Measurements from ENCODE around the gene ATG4A. TPM values are rescaled to one million over a fixed set of nuclear protein-coding genes. Genes with fewer than 3 reads are reported as not detected.

Gene ATG4A
- total and polyA plus RNA-seq, 4 donors = 10.5 to 14.9 (median 12.8) TPM

- no CpG with 5 or more reads among the region's 4 CpGs for WGBS (ENCODE audit: insufficient coverage)
- Histone ChIP-seq H3K4me3 (ENCODE audit: low read depth, low read length) (no peak overlapping the region), H3K9me3 (ENCODE audit: control insufficient read depth, insufficient read depth, low read length) (no peaks in the 10 kb centered on the region), H3K27me3 (ENCODE audit: control insufficient read depth, insufficient read depth, low read length) (peaks cover 11% of the 10 kb centered on the region), H3K36me3 (ENCODE audit: control insufficient read depth, insufficient read depth, low read length) (no peaks in the 10 kb centered on the region), H3K4me1 (ENCODE audit: control insufficient read depth, insufficient read depth, low read length) (no peaks in the 10 kb centered on the region), H3K27ac (ENCODE audit: low read depth, low read length) (no peak overlapping the region)
- DNase-seq (ENCODE audit: low read depth in 4 of 6, low spot score in 6 of 6) = no peak
These were observed 20.7 kb upstream of the ATG4A start for GRCh38 chrX:108070891-108071290.

- no CpG with 5 or more reads among the region's 1 CpG for WGBS (ENCODE audit: insufficient coverage)
- H3K9me3 ChIP-seq (ENCODE audit: control insufficient read depth, insufficient read depth, low read length) = no peaks in the 10 kb centered on the region
These were observed 20.0 kb upstream of the ATG4A start for GRCh38 chrX:108071578-108071977.

DNA sequence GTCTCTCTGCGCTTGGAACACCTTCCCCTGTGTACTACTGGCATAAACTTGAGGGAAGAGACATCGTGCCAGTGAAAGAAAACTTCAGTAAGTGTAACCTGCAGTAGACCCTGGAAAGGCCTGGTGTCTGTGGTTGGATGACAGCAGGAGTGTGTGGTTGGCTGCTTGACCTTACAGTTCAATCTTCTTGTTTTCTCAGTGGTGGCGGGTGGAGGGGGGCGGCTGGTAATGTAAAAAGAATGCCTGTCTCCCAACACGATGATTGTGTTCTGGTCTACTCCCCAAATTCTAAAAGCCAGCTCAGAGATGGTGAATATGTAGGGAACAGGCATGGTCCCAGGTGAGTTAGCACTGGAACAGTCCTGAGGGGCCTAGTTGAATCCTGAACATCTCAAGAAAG lies 18.8 kb upstream of the ATG4A start:
- H3K27me3 ChIP-seq (ENCODE audit: control insufficient read depth, insufficient read depth, low read length) = peaks cover 10% of the 10 kb centered on the region
- WGBS (ENCODE audit: insufficient coverage) = 75% methylated on average over 1 of the region's 5 CpGs
- H3K27ac ChIP-seq (ENCODE audit: low read depth, low read length) = no peak overlapping the region
- H3K36me3 ChIP-seq (ENCODE audit: control insufficient read depth, insufficient read depth, low read length) = no peaks in the 10 kb centered on the region
- H3K4me1 ChIP-seq (ENCODE audit: control insufficient read depth, insufficient read depth, low read length) = no peaks in the 10 kb centered on the region
- no peak overlapping the region for H3K4me3 ChIP-seq (ENCODE audit: low read depth, low read length)
- DNase-seq (ENCODE audit: low read depth in 4 of 6, low spot score in 6 of 6) = no peak
- no peaks in the 10 kb centered on the region for H3K9me3 ChIP-seq (ENCODE audit: control insufficient read depth, insufficient read depth, low read length)

More at GRCh38 chrX:108071578-108071977, 20.0 kb upstream of the ATG4A start:
- Histone ChIP-seq H3K4me3 (ENCODE audit: low read depth, low read length) (no peak overlapping the region), H3K4me1 (ENCODE audit: control insufficient read depth, insufficient read depth, low read length) (no peaks in the 10 kb centered on the region), H3K36me3 (ENCODE audit: control insufficient read depth, insufficient read depth, low read length) (no peaks in the 10 kb centered on the region), H3K27me3 (ENCODE audit: control insufficient read depth, insufficient read depth, low read length) (peaks cover 10% of the 10 kb centered on the region), H3K27ac (ENCODE audit: low read depth, low read length) (no peak overlapping the region)
- DNase-seq (ENCODE audit: low read depth in 4 of 6, low spot score in 6 of 6) = no peak

DNA sequence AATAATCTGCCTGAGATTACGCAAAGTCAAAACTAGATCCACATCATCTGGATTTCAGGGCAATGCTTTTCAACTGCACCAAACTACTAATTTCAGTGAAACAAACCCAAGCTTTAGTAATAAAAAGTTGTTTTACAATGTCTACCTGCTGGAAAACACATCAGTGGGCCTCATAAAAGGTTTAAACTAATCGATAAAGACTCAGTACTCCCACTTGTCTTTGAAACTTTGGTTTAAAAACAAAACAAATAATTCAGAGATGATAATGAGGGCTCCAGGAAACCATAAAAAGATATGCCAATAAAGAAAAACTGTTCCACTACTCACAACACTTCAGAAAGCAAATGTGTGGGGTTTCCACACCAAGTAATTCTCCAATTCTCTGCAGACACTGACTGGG lies 10.5 kb upstream of the ATG4A start:
- Histone ChIP-seq H3K4me1 (ENCODE audit: control insufficient read depth, insufficient read depth, low read length) (no peaks in the 10 kb centered on the region), H3K9me3 (ENCODE audit: control insufficient read depth, insufficient read depth, low read length) (no peaks in the 10 kb centered on the region), H3K36me3 (ENCODE audit: control insufficient read depth, insufficient read depth, low read length) (no peaks in the 10 kb centered on the region), H3K27ac (ENCODE audit: low read depth, low read length) (no peak overlapping the region), H3K4me3 (ENCODE audit: low read depth, low read length) (no peak overlapping the region), H3K27me3 (ENCODE audit: control insufficient read depth, insufficient read depth, low read length) (peaks cover 9% of the 10 kb centered on the region)
- DNase-seq (ENCODE audit: low read depth in 4 of 6, low spot score in 6 of 6) = no peak
- no CpG with 5 or more reads among the region's 2 CpGs for WGBS (ENCODE audit: insufficient coverage)

DNA sequence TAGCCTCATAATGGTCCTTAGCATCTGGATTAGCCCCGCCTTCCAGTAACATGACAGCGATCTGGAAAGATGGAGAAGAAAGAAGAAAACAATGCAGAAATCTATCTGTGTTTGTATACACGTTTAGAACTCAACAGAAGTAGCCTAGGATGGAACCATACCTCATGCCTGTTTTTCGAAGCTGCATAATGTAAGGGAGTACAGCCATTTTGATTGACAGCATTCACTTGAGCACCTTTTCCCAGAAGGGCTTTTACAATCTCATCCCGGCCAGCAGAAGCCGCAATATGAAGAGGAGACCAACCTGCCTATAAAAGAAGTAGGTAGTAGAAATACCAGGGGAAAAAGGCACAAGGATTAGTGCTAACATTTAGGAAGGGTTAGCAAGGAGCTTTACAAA lies 3.8 kb upstream of the ATG4A start:
- 80% methylated on average over 1 of the region's 6 CpGs for WGBS (ENCODE audit: insufficient coverage)
- Histone ChIP-seq H3K27ac (ENCODE audit: low read depth, low read length) (no peak overlapping the region), H3K36me3 (ENCODE audit: control insufficient read depth, insufficient read depth, low read length) (peaks cover 4% of the 10 kb centered on the region), H3K27me3 (ENCODE audit: control insufficient read depth, insufficient read depth, low read length) (peaks cover 2% of the 10 kb centered on the region), H3K4me1 (ENCODE audit: control insufficient read depth, insufficient read depth, low read length) (peaks cover 4% of the 10 kb centered on the region), H3K4me3 (ENCODE audit: low read depth, low read length) (no peak overlapping the region), H3K9me3 (ENCODE audit: control insufficient read depth, insufficient read depth, low read length) (no peaks in the 10 kb centered on the region)
- DNase-seq (ENCODE audit: low read depth in 4 of 6, low spot score in 6 of 6) = no peak

DNA sequence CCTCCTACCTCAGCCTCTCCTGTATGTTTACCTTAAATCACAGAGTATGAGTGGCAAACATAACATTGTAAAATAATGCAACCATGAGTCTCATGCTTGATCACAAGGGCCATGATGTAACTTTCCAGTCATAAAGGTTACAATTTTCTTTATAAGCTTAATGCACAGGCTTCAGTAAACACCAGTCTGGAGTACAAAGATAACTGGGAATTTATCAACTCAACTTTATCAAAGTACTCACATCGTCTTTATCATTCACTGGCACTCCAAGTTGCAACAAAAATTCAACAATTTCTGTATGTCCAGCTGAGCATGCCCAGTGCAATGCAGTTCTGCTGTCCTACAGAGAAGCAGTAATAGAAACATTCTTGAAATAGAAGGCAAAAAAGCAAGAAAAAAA lies 3.1 kb upstream of the ATG4A start:
- H3K36me3 ChIP-seq (ENCODE audit: control insufficient read depth, insufficient read depth, low read length) = peaks cover 4% of the 10 kb centered on the region
- no peaks in the 10 kb centered on the region for H3K9me3 ChIP-seq (ENCODE audit: control insufficient read depth, insufficient read depth, low read length)
- H3K27ac ChIP-seq (ENCODE audit: low read depth, low read length) = no peak overlapping the region
- H3K27me3 ChIP-seq (ENCODE audit: control insufficient read depth, insufficient read depth, low read length) = peaks cover 2% of the 10 kb centered on the region
- no CpG with 5 or more reads among the region's 1 CpG for WGBS (ENCODE audit: insufficient coverage)
- DNase-seq (ENCODE audit: low read depth in 4 of 6, low spot score in 6 of 6) = no peak
- no peak overlapping the region for H3K4me3 ChIP-seq (ENCODE audit: low read depth, low read length)
- H3K4me1 ChIP-seq (ENCODE audit: control insufficient read depth, insufficient read depth, low read length) = peaks cover 4% of the 10 kb centered on the region

GRCh38 chrX:108090491-108091263 lies 901 bp upstream of the ATG4A start:
- Histone ChIP-seq H3K36me3 (ENCODE audit: control insufficient read depth, insufficient read depth, low read length) (peaks cover 4% of the 10 kb centered on the region), H3K9me3 (ENCODE audit: control insufficient read depth, insufficient read depth, low read length) (no peaks in the 10 kb centered on the region), H3K27me3 (ENCODE audit: control insufficient read depth, insufficient read depth, low read length) (peaks cover 2% of the 10 kb centered on the region), H3K4me3 (ENCODE audit: low read depth, low read length) (peak overlapping the region; percentile 66), H3K4me1 (ENCODE audit: control insufficient read depth, insufficient read depth, low read length) (peaks cover 4% of the 10 kb centered on the region), H3K27ac (ENCODE audit: low read depth, low read length) (peak overlapping the region; percentile 90)
- no peak for DNase-seq (ENCODE audit: low read depth in 4 of 6, low spot score in 6 of 6)
- WGBS (ENCODE audit: insufficient coverage) = 41% methylated on average over 14 of the region's 20 CpGs

- DNase-seq (ENCODE audit: low read depth in 4 of 6, low spot score in 6 of 6) = no peak
- WGBS (ENCODE audit: insufficient coverage) = 20% methylated on average over 10 of the region's 15 CpGs
- Histone ChIP-seq H3K27ac (ENCODE audit: low read depth, low read length) (peak overlapping the region; percentile 54), H3K9me3 (ENCODE audit: control insufficient read depth, insufficient read depth, low read length) (no peaks in the 10 kb centered on the region), H3K36me3 (ENCODE audit: control insufficient read depth, insufficient read depth, low read length) (peaks cover 2% of the 10 kb centered on the region), H3K4me3 (ENCODE audit: low read depth, low read length) (peak overlapping the region; percentile 66), H3K27me3 (ENCODE audit: control insufficient read depth, insufficient read depth, low read length) (peaks cover 2% of the 10 kb centered on the region), H3K4me1 (ENCODE audit: control insufficient read depth, insufficient read depth, low read length) (peaks cover 4% of the 10 kb centered on the region)
These were observed 307 bp downstream of the ATG4A start for GRCh38 chrX:108091878-108092291.

DNA sequence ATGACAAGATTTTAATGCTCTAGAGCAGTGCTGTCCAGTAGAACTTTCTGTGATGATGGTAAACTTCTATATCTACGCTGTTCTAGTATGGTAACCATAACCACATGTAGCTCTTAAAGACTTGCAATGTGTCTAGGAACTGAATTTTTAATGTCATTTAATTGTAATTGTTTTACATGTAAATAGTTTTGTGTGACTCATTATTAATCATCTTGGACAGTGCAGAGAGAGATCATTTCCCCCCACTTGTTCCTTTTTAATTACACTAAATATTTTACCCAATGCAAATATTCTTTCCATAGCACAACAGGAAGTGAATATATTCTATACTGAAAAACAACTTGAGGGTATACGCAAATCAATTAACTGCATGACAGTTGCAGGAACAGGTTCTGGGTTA lies 5.8 kb downstream of the ATG4A start:
- Histone ChIP-seq H3K36me3 (ENCODE audit: control insufficient read depth, insufficient read depth, low read length) (no peaks in the 10 kb centered on the region), H3K9me3 (ENCODE audit: control insufficient read depth, insufficient read depth, low read length) (no peaks in the 10 kb centered on the region), H3K4me3 (ENCODE audit: low read depth, low read length) (no peak overlapping the region), H3K27ac (ENCODE audit: low read depth, low read length) (no peak overlapping the region), H3K4me1 (ENCODE audit: control insufficient read depth, insufficient read depth, low read length) (no peaks in the 10 kb centered on the region), H3K27me3 (ENCODE audit: control insufficient read depth, insufficient read depth, low read length) (no peaks in the 10 kb centered on the region)
- no peak for DNase-seq (ENCODE audit: low read depth in 4 of 6, low spot score in 6 of 6)
- WGBS (ENCODE audit: insufficient coverage) = no CpG with 5 or more reads among the region's 2 CpGs

- Histone ChIP-seq H3K27me3 (ENCODE audit: control insufficient read depth, insufficient read depth, low read length) (no peaks in the 10 kb centered on the region), H3K36me3 (ENCODE audit: control insufficient read depth, insufficient read depth, low read length) (no peaks in the 10 kb centered on the region), H3K9me3 (ENCODE audit: control insufficient read depth, insufficient read depth, low read length) (no peaks in the 10 kb centered on the region), H3K27ac (ENCODE audit: low read depth, low read length) (no peak overlapping the region), H3K4me3 (ENCODE audit: low read depth, low read length) (no peak overlapping the region), H3K4me1 (ENCODE audit: control insufficient read depth, insufficient read depth, low read length) (no peaks in the 10 kb centered on the region)
- no peak for DNase-seq (ENCODE audit: low read depth in 4 of 6, low spot score in 6 of 6)
These were observed 13.9 kb downstream of the ATG4A start for GRCh38 chrX:108105473-108105872.

Measured in spinal cord (tissue), 10 donors.